Panc1 (cell line): ENCODE measurements around the gene TENT4B. TPM values are rescaled to one million over a fixed set of nuclear protein-coding genes. Genes with fewer than 3 reads are reported as not detected.

ENCODE experiments used
- ATAC-seq: fragments of 200-7000 bp; cut with Tn5 transposase; 2 replicates; pipeline ENCODE4 v1.9.1; 2020; ENCODE audit warnings: mild to moderate bottlenecking, moderate library complexity
- BruUV-seq: library from RNA; stranded (reverse); fragments of 400-500 nt; replicated peaks from 2 replicates; lab custom pipeline; 2021; lab: Mats Ljungman, UMichigan
- CTCF ChIA-PET: fragments of 300-600 bp; sonication (Branson Sonifier 250); formaldehyde crosslinking; loops from one replicate; lab custom pipeline; 2022; ENCODE audit warnings: antibody characterized with exemption; lab: Charles Lee
- POLR2A ChIA-PET: fragments of 300-600 bp; sonication (Branson Sonifier 250); formaldehyde crosslinking; loops from one replicate; lab custom pipeline; 2022; ENCODE audit warnings: antibody characterized with exemption; lab: Charles Lee
- DNase-seq: peaks from one replicate; pipeline ENCODE4 v3.0.0-alpha.2; 2010; ENCODE audit warnings: low read depth, low spot score
- H3K27ac ChIP-seq: 2 replicates; pipeline ENCODE4 v1.5.1; 2011; ENCODE audit warnings: mild to moderate bottlenecking, low read length, inconsistent platforms
- H3K27me3 ChIP-seq: fragments of 200-500 bp; sonication (Bioruptor generic); 2 replicates; pipeline ENCODE4 v1.6.0; 2014; ENCODE audit warnings: low read length, inconsistent platforms; ENCODE audit not compliant: control insufficient read depth, insufficient read depth
- H3K36me3 ChIP-seq: fragments of 200-500 bp; sonication (Bioruptor generic); 2 replicates; pipeline ENCODE4 v1.5.1; 2014; ENCODE audit warnings: inconsistent platforms, mild to moderate bottlenecking, low read length, moderate library complexity; ENCODE audit not compliant: control insufficient read depth, insufficient read depth
- H3K4me1 ChIP-seq: 2 replicates; pipeline ENCODE4 v1.5.1; 2011; ENCODE audit warnings: inconsistent platforms, mild to moderate bottlenecking, low read length, moderate library complexity; ENCODE audit not compliant: control insufficient read depth, insufficient read depth
- H3K4me3 ChIP-seq, 2 experiments: 2 replicates each; pipeline ENCODE4 v1.5.1; 2011 to 2012; ENCODE audit warnings: low read depth in 2 of 2, low read length in 2 of 2, mild to moderate bottlenecking in 2 of 2, inconsistent platforms in 1 of 2, moderate library complexity in 1 of 2
- H3K9me3 ChIP-seq: fragments of 200-500 bp; sonication (Bioruptor generic); 2 replicates; pipeline ENCODE4 v1.5.1; 2014; ENCODE audit warnings: low read depth, mild to moderate bottlenecking, inconsistent platforms, low read length, moderate library complexity; ENCODE audit not compliant: control insufficient read depth, insufficient read depth
- POLR2AphosphoS5 ChIP-seq: IDR thresholded peaks from 2 replicates; pipeline ENCODE4 v1.6.1; 2012; ENCODE audit warnings: mild to moderate bottlenecking, low read depth, low read length, moderate library complexity
- SIN3A ChIP-seq: IDR thresholded peaks from 2 replicates; pipeline ENCODE4 v1.6.1; 2012; ENCODE audit warnings: low read depth, mild to moderate bottlenecking, low read length, moderate library complexity, borderline replicate concordance; ENCODE audit not compliant: insufficient read depth
- TCF7L2 ChIP-seq: IDR thresholded peaks from 2 replicates; pipeline ENCODE4 v1.6.1; 2011; ENCODE audit warnings: mild to moderate bottlenecking, low read depth, low read length, inconsistent platforms
- in situ Hi-C: cut with HindIII; loops from 2 replicates; pipeline ENCODE4 v1.10.0; 2016; ENCODE audit warnings: low sequenced_read_pairs, low pct_unique_long_range_greater_than_20kb
- intact Hi-C: fragments of 100-400 bp; cut with micrococcal nuclease; formaldehyde crosslinking; loops from one replicate; pipeline ENCODE4 v1.10.0; 2022; ENCODE audit not compliant: unreplicated experiment
- total RNA-seq: library from RNA; stranded (reverse); gene quantifications from one replicate; pipeline ENCODE4 v1.2.1, GENCODE V29; 2021; ENCODE audit not compliant: unreplicated experiment
- TF ChIP-seq, protein P1 (sequence below), 2 experiments: IDR thresholded peaks; 2 replicates each; pipeline ENCODE4 v1.6.1; 2011 to 2012; ENCODE audit warnings: low read depth in 2 of 2, control low read depth in 1 of 2, low read length in 1 of 2, mild to moderate bottlenecking in 1 of 2, moderate library complexity in 1 of 2; ENCODE audit not compliant: insufficient read depth in 1 of 2
- TF ChIP-seq, protein P2 (sequence below): fragments of 450-650 bp; IDR thresholded peaks from 2 replicates; pipeline ENCODE4 v1.5.1; 2017; ENCODE audit warnings: mild to moderate bottlenecking

TENT4B gene
- total RNA-seq, 1 experiment from 2014 or later, result 9.7 TPM

DNA sequence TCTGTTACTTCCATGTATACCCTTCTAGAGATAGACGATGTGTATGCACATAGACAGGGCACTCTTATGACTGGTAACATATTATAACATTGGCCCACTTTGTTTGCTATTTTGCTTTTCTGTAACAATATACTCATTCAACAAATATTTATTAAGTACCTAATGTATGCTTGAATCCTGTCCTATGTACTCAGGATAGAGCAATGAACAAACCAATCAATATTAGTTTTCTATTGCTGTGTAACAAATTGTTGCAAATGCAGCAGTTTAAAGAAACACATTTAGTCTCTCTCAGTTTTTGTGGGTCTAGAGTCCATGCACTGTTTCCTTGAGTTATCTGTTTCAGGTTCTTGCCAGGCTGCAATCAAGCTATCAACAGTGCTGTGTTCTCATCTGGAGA, 29.7 kb upstream of the TENT4B start:
- ChIA-PET CTCF (no interaction called here), POLR2A (no interaction called here)
- H3K27me3 ChIP-seq, result no peaks in the 10 kb centered on the region
- no peak overlapping the region for H3K4me3 ChIP-seq
- BruUV-seq, result no TSS peak
- H3K9me3 ChIP-seq, result no peaks in the 10 kb centered on the region
- TF ChIP-seq POLR2AphosphoS5 (no peak), SIN3A (no peak), TCF7L2 (no peak)
- TF ChIP-seq, protein P1, sequence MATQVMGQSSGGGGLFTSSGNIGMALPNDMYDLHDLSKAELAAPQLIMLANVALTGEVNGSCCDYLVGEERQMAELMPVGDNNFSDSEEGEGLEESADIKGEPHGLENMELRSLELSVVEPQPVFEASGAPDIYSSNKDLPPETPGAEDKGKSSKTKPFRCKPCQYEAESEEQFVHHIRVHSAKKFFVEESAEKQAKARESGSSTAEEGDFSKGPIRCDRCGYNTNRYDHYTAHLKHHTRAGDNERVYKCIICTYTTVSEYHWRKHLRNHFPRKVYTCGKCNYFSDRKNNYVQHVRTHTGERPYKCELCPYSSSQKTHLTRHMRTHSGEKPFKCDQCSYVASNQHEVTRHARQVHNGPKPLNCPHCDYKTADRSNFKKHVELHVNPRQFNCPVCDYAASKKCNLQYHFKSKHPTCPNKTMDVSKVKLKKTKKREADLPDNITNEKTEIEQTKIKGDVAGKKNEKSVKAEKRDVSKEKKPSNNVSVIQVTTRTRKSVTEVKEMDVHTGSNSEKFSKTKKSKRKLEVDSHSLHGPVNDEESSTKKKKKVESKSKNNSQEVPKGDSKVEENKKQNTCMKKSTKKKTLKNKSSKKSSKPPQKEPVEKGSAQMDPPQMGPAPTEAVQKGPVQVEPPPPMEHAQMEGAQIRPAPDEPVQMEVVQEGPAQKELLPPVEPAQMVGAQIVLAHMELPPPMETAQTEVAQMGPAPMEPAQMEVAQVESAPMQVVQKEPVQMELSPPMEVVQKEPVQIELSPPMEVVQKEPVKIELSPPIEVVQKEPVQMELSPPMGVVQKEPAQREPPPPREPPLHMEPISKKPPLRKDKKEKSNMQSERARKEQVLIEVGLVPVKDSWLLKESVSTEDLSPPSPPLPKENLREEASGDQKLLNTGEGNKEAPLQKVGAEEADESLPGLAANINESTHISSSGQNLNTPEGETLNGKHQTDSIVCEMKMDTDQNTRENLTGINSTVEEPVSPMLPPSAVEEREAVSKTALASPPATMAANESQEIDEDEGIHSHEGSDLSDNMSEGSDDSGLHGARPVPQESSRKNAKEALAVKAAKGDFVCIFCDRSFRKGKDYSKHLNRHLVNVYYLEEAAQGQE (IDR thresholded peaks at IDR 0.05; ENCODE audit: insufficient read depth in 1 of 2, low read depth in 2 of 2, low read length in 1 of 2), result no peak
- TF ChIP-seq, protein P2, sequence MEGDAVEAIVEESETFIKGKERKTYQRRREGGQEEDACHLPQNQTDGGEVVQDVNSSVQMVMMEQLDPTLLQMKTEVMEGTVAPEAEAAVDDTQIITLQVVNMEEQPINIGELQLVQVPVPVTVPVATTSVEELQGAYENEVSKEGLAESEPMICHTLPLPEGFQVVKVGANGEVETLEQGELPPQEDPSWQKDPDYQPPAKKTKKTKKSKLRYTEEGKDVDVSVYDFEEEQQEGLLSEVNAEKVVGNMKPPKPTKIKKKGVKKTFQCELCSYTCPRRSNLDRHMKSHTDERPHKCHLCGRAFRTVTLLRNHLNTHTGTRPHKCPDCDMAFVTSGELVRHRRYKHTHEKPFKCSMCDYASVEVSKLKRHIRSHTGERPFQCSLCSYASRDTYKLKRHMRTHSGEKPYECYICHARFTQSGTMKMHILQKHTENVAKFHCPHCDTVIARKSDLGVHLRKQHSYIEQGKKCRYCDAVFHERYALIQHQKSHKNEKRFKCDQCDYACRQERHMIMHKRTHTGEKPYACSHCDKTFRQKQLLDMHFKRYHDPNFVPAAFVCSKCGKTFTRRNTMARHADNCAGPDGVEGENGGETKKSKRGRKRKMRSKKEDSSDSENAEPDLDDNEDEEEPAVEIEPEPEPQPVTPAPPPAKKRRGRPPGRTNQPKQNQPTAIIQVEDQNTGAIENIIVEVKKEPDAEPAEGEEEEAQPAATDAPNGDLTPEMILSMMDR, result no peak
- H3K36me3 ChIP-seq, result no peaks in the 10 kb centered on the region
- intact Hi-C loops, result no loop called here
- no peaks in the 10 kb centered on the region for H3K4me1 ChIP-seq
- in situ Hi-C loops, result no loop called here
- no peak for ATAC-seq
- no peak overlapping the region for H3K27ac ChIP-seq
- no peak for DNase-seq

DNA sequence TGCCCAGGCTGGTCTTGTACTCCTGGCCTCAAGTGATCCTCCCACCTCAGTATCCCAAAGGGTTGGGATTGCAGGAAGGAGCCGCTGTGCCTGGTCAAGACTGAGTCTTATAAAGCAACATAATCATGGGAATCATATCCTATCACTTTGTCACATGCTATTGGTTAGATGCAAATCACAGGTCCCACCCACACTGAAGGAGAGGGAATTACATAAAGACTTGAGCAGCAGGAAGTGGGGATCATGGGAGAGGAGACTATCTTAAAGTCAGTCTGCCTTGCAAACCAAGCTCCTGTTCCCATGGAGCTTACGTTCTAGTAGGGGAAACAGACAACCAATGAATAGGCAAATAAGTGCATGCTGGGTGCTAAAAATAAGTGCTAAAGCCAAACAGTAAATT, 28.3 kb upstream of the TENT4B start:
- CTCF ChIA-PET, result no interaction called here
- BruUV-seq, result no TSS peak

More for the DNA sequence above, 28.3 kb upstream of the TENT4B start:
- in situ Hi-C loops (no loop called here), intact Hi-C loops (no loop called here)
- POLR2A ChIA-PET, result no interaction called here
- Histone ChIP-seq H3K36me3 (no peaks in the 10 kb centered on the region), H3K4me3 (no peak overlapping the region), H3K27me3 (no peaks in the 10 kb centered on the region), H3K4me1 (no peaks in the 10 kb centered on the region), H3K9me3 (no peaks in the 10 kb centered on the region), H3K27ac (no peak overlapping the region)
- no peak for DNase-seq
- no peak for ATAC-seq
- no peak for TF ChIP-seq POLR2AphosphoS5
- no peak for TF ChIP-seq SIN3A
- no peak for TF ChIP-seq TCF7L2
- TF ChIP-seq, protein P2, result no peak
- TF ChIP-seq, protein P1 (IDR thresholded peaks at IDR 0.05; ENCODE audit: insufficient read depth in 1 of 2, low read depth in 2 of 2, low read length in 1 of 2), result no peak
